ENCODE data around the gene PHF20.

- TF ChIP-seq YY1 (IDR thresholded peaks at IDR 0.05; ENCODE audit: insufficient read depth, insufficient read length) (no peak), ZNF274 (IDR thresholded peaks at IDR 0.05; ENCODE audit: low read depth, low read length) (no peak), SUZ12 (IDR thresholded peaks at IDR 0.05; ENCODE audit: extremely low read depth, insufficient read depth, insufficient read length) (no peak)
These were observed 1.4 kb downstream of the PHF20 start for GRCh38 chr20:35773154-35773751.
